Osteocyte (in vitro differentiated cells): Measurements from ENCODE around the gene LIN7B. TPM values are rescaled to one million over a fixed set of nuclear protein-coding genes. Genes with fewer than 3 reads are reported as not detected.
"Not testable (repeated sequence)": the region's sequence is repeated elsewhere in the genome, so short reads cannot be mapped to it uniquely, and the experiment has no call there.

ENCODE experiments used
- DNase-seq: peaks from one replicate; pipeline ENCODE4 v3.0.0; 2021; ENCODE audit warnings: mixed read lengths; ENCODE audit not compliant: unreplicated experiment; ENCODE audit errors: extremely low spot score
- H3K27ac Mint-ChIP-seq: one replicate; pipeline ENCODE4 v1.8.0; 2021; ENCODE audit warnings: mild to moderate bottlenecking, mixed read lengths; ENCODE audit not compliant: unreplicated experiment
- H3K27me3 Mint-ChIP-seq: one replicate; pipeline ENCODE4 v1.8.0; 2021; ENCODE audit warnings: mixed read lengths; ENCODE audit not compliant: unreplicated experiment
- H3K36me3 Mint-ChIP-seq: one replicate; pipeline ENCODE4 v1.8.0; 2021; ENCODE audit warnings: mixed read lengths; ENCODE audit not compliant: unreplicated experiment
- H3K4me1 Mint-ChIP-seq: one replicate; pipeline ENCODE4 v1.8.0; 2021; ENCODE audit warnings: mixed read lengths; ENCODE audit not compliant: unreplicated experiment
- H3K4me3 Mint-ChIP-seq: one replicate; pipeline ENCODE4 v1.8.0; 2021; ENCODE audit warnings: mild to moderate bottlenecking, moderate library complexity, mixed read lengths; ENCODE audit not compliant: unreplicated experiment
- H3K9me3 Mint-ChIP-seq: one replicate; pipeline ENCODE4 v1.8.0; 2021; ENCODE audit warnings: mixed read lengths; ENCODE audit not compliant: unreplicated experiment
- CTCF ChIP-seq: fragments of 200-600 bp; sonication (generic); IDR thresholded peaks from 2 replicates; pipeline ENCODE4 v1.5.0; 2021; ENCODE audit warnings: antibody characterized with exemption, mild to moderate bottlenecking, moderate library complexity
- total RNA-seq: library from RNA; stranded (reverse); gene quantifications from 2 replicates; pipeline ENCODE4 v1.2.1, GENCODE V29; 2021

The LIN7B gene
- total RNA-seq, 1 donor from 2014 or later, result 9.9 TPM

GRCh38 chr19:49069026-49069425, 45.1 kb upstream of the LIN7B start:
- H3K27ac Mint-ChIP-seq, result no peak overlapping the region
- peaks cover 16% of the 10 kb centered on the region for H3K4me1 Mint-ChIP-seq
- H3K9me3 Mint-ChIP-seq, result peaks cover 7% of the 10 kb centered on the region
- peaks cover 4% of the 10 kb centered on the region for H3K36me3 Mint-ChIP-seq
- no peak overlapping the region for H3K4me3 Mint-ChIP-seq
- H3K27me3 Mint-ChIP-seq, result peaks cover 66% of the 10 kb centered on the region
- TF ChIP-seq CTCF, result no peak
- no peak for DNase-seq

- Mint-ChIP-seq H3K9me3 (peaks cover 7% of the 10 kb centered on the region), H3K27me3 (peaks cover 68% of the 10 kb centered on the region), H3K27ac (no peak overlapping the region), H3K4me1 (peaks cover 12% of the 10 kb centered on the region), H3K36me3 (peaks cover 4% of the 10 kb centered on the region), H3K4me3 (no peak overlapping the region)
- DNase-seq, result no peak
- no peak for TF ChIP-seq CTCF
Observed at GRCh38 chr19:49070416-49070815, 43.8 kb upstream of the LIN7B start.

DNA sequence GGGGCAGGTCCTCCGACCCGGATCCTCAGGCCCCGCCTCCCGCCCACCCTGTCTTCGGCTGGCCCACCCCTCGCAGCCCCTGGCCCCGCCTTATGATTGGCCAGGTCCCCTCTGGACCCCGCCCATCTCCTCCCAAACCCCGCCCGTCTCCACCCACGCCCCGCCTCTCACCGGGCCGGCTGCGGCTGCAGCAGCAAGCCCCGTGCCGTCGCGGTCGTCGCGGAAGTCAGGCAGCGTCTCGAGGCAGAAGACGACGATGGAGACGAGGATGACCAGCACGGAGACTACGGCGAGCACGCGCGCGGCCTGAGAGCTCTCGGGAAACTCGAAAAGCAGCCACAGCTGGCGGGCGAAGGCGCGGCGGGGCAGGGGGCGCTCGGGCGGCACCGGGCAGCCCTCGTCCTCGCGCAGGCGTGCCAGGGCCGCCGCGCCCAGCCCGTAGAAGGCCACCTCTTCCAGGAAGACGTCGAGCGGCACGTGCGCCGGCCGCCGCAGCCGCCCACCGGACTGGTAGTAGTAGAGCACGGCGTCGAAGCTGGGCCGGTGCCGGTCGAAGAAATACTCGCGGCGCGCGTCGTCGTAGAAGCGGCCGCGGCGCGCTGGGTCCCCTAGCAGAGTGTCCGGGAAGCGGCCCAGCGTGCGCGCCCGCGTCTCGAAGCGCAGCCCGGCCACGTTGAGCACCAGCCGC, 42.2 kb upstream of the LIN7B start:
- Mint-ChIP-seq H3K4me3 (no peak overlapping the region), H3K36me3 (peaks cover 4% of the 10 kb centered on the region), H3K27ac (no peak overlapping the region), H3K27me3 (peaks cover 54% of the 10 kb centered on the region), H3K9me3 (peaks cover 7% of the 10 kb centered on the region), H3K4me1 (peaks cover 9% of the 10 kb centered on the region)
- no peak for DNase-seq
- TF ChIP-seq CTCF, result no peak

GRCh38 chr19:49073514-49074378, 40.4 kb upstream of the LIN7B start:
- Mint-ChIP-seq H3K4me1 (peaks cover 9% of the 10 kb centered on the region), H3K4me3 (no peak overlapping the region), H3K9me3 (peaks cover 7% of the 10 kb centered on the region), H3K27ac (no peak overlapping the region), H3K27me3 (peaks cover 41% of the 10 kb centered on the region), H3K36me3 (peaks cover 4% of the 10 kb centered on the region)
- no peak for DNase-seq
- TF ChIP-seq CTCF, result peak; percentile 30

GRCh38 chr19:49074869-49075268, 39.3 kb upstream of the LIN7B start:
- H3K4me1 Mint-ChIP-seq, H3K27ac Mint-ChIP-seq, H3K4me3 Mint-ChIP-seq, DNase-seq, H3K9me3 Mint-ChIP-seq, H3K36me3 Mint-ChIP-seq: not testable (repeated sequence)
- peaks cover 33% of the 10 kb centered on the region for H3K27me3 Mint-ChIP-seq
- peak; percentile 76 for TF ChIP-seq CTCF
